GM21786 (cell line): ENCODE measurements around the gene KCNIP4.

ENCODE experiments used
- ATAC-seq: cut with Tn5 transposase; IDR thresholded peaks from one replicate; pipeline ENCODE4 v1.9.1; 2021; ENCODE audit not compliant: unreplicated experiment

Gene KCNIP4

GRCh38 chr4:20696815-20697214, 1251.8 kb downstream of the KCNIP4 start:
- no peak for ATAC-seq

- ATAC-seq: no peak
Measured at GRCh38 chr4:20687864-20688263, 1260.7 kb downstream of the KCNIP4 start.

- ATAC-seq: no peak
Measured at GRCh38 chr4:20684852-20685763, 1263.5 kb downstream of the KCNIP4 start.

DNA sequence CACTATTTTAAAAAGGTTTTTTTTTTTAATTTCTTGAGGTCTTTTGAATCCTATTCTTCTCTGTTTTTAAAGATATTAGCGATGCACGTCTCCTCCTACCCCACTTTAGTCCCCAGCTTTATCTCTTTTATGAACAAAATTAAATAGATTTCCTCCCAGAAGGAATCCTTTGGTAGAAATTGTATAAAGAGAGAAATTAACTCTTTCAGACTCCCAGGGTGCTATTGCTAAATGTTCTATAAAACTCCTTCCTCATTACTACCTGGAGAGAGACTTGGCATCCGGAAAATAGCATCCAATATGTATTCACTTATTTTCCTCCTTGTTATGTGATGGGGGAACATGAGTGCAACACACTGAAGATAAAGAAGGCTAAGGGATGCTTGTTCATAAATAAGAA, 1264.8 kb downstream of the KCNIP4 start:
- ATAC-seq: no peak

GRCh38 chr4:20682853-20683252, 1265.7 kb downstream of the KCNIP4 start:
- no peak for ATAC-seq

GRCh38 chr4:20681271-20681670, 1267.3 kb downstream of the KCNIP4 start:
- ATAC-seq: no peak

DNA sequence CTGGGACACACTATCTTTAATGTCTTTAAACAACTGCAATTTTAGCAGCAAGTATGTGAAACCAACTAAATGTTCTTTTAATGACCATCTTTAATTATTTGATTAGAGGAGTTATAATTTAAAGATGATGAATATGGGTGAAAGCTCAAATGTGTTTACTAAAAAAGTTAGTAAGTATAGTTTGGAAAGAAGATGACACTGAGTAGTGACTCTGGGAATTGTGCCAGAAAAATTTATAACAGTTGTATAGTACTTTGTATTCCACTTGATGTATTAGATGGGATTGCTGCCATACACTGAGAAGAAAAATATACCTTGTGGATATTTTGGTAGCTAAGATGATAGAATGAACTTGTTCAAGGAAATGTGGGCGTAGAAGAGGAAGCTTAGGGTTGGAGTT, 1267.8 kb downstream of the KCNIP4 start:
- ATAC-seq: no peak

- no peak for ATAC-seq
Measured at GRCh38 chr4:20679951-20680350, 1268.6 kb downstream of the KCNIP4 start.
